Tibial artery (tissue), 4 donors: ENCODE results near the gene JCHAIN.

ENCODE experiments used
- DNase-seq, 2 donors: peaks; one replicate each; pipeline ENCODE4 v3.0.0-alpha.2; 2019
- H3K27ac ChIP-seq, 2 donors: fragments of 200-600 bp; sonication (generic) in 1 of 2; 1 replicate in 1 of 2; 2 replicates in 1 of 2; pipeline ENCODE4 v1.5.1; 2018 to 2019; ENCODE audit warnings: mild to moderate bottlenecking in 1 of 2
- H3K27me3 ChIP-seq, 2 donors: fragments of 200-600 bp; sonication (generic) in 1 of 2; one replicate each; pipeline versions ENCODE4 v1.5.1 to v1.6.0; 2016 to 2019
- H3K36me3 ChIP-seq, 3 donors: fragments of 200-600 bp; sonication (generic) in 2 of 3; one replicate each; pipeline ENCODE4 v1.5.1; 2016 to 2019; ENCODE audit warnings: mild to moderate bottlenecking in 2 of 3
- H3K4me1 ChIP-seq, 4 donors: fragments of 200-600 bp; sonication (generic) in 2 of 4; 1 replicate in 3 of 4; 2 replicates in 1 of 4; pipeline ENCODE4 v1.5.1; 2016 to 2019
- H3K4me3 ChIP-seq, 2 donors: fragments of 200-600 bp; sonication (generic) in 1 of 2; 1 replicate in 1 of 2; 2 replicates in 1 of 2; pipeline ENCODE4 v1.5.1; 2018 to 2019; ENCODE audit warnings: mild to moderate bottlenecking in 2 of 2
- H3K9me3 ChIP-seq, 3 donors: fragments of 200-600 bp; sonication (generic) in 1 of 3; one replicate each; pipeline ENCODE4 v1.5.1; 2016 to 2019
- CTCF ChIP-seq, 2 experiments: fragments of 200-600 bp in 1 of 2; fragments of 450-650 bp in 1 of 2; IDR thresholded peaks; one replicate each; pipeline ENCODE4 v1.5.1; 2017 to 2019; ENCODE audit warnings: antibody characterized with exemption in 2 of 2, mild to moderate bottlenecking in 1 of 2, moderate library complexity in 1 of 2
- intact Hi-C: fragments of 100-400 bp; cut with DNase I; formaldehyde crosslinking; loops from one replicate; pipeline ENCODE4 v1.15.0; 2023; ENCODE audit warnings: low total_unique reads

The JCHAIN gene

GRCh38 chr4:70666369-70666768 lies at the start of gene JCHAIN:
JCHAIN (minus strand) TSS chr4:70666508; CDS start chr4:70666490, 18 bp downstream.
- H3K27ac ChIP-seq = no peak within 1 kb of the TSS
- DNase-seq = no peak
- no peaks in the 10 kb centered on the region for H3K4me1 ChIP-seq
- no peaks in the 10 kb centered on the region for H3K27me3 ChIP-seq
- TF ChIP-seq CTCF (IDR thresholded peaks at IDR 0.05) = no peak
- H3K9me3 ChIP-seq = no peaks in the 10 kb centered on the region
- H3K4me3 ChIP-seq = no peak within 1 kb of the TSS
- H3K36me3 ChIP-seq = no peaks in the 10 kb centered on the region
- intact Hi-C loops = no loop called here

GRCh38 chr4:70715097-70715496 lies 48.8 kb upstream of the JCHAIN start:
- intact Hi-C loops = no loop called here
- DNase-seq = no peak
- Histone ChIP-seq H3K4me3 (no peak overlapping the region), H3K36me3 (no peaks in the 10 kb centered on the region), H3K27me3 (no peaks in the 10 kb centered on the region), H3K27ac (no peak overlapping the region), H3K4me1 (peaks cover 0 to 11% (median 2%) of the 10 kb centered on the region in 4 donors), H3K9me3 (no peaks in the 10 kb centered on the region)
- no peak for TF ChIP-seq CTCF (IDR thresholded peaks at IDR 0.05)

GRCh38 chr4:70714079-70714887 lies 48.0 kb upstream of the JCHAIN start:
- intact Hi-C loops = no loop called here

GRCh38 chr4:70713453-70714078 lies 47.3 kb upstream of the JCHAIN start:
- H3K36me3 ChIP-seq = no peaks in the 10 kb centered on the region
- no peak for TF ChIP-seq CTCF (IDR thresholded peaks at IDR 0.05)
- no peaks in the 10 kb centered on the region for H3K27me3 ChIP-seq
- intact Hi-C loops = no loop called here
- no peak for DNase-seq
- H3K4me3 ChIP-seq = no peak overlapping the region
- H3K27ac ChIP-seq = no peak overlapping the region
- peaks cover 0 to 12% (median 2%) of the 10 kb centered on the region in 4 donors for H3K4me1 ChIP-seq
- H3K9me3 ChIP-seq = no peaks in the 10 kb centered on the region

More at GRCh38 chr4:70714079-70714887, 48.0 kb upstream of the JCHAIN start:
- H3K4me1 ChIP-seq = peaks cover 0 to 11% (median 2%) of the 10 kb centered on the region in 4 donors
- no peak overlapping the region for H3K27ac ChIP-seq
- no peaks in the 10 kb centered on the region for H3K9me3 ChIP-seq
- H3K27me3 ChIP-seq = no peaks in the 10 kb centered on the region
- DNase-seq = no peak
- H3K4me3 ChIP-seq = no peak overlapping the region
- no peaks in the 10 kb centered on the region for H3K36me3 ChIP-seq
- TF ChIP-seq CTCF (IDR thresholded peaks at IDR 0.05) = no peak

GRCh38 chr4:70712604-70713452 lies 46.5 kb upstream of the JCHAIN start:
- H3K4me3 ChIP-seq = no peak overlapping the region
- H3K27me3 ChIP-seq = no peaks in the 10 kb centered on the region
- no peak for DNase-seq
- intact Hi-C loops = no loop called here
- no peak overlapping the region for H3K27ac ChIP-seq
- no peaks in the 10 kb centered on the region for H3K9me3 ChIP-seq
- H3K4me1 ChIP-seq = peaks cover 0 to 19% (median 2%) of the 10 kb centered on the region in 4 donors
- TF ChIP-seq CTCF (IDR thresholded peaks at IDR 0.05) = no peak
- no peaks in the 10 kb centered on the region for H3K36me3 ChIP-seq
